SW 1271 (cell line): ENCODE data around the gene MOSPD2.

Source experiments
- DNase-seq, 2 experiments: peaks; one replicate each; lab custom pipeline; 2025; lab: John Stamatoyannopoulos, UW

Gene MOSPD2

GRCh38 chrX:14915596-14915995, 42.4 kb downstream of the MOSPD2 start:
- DNase-seq: no peak

GRCh38 chrX:14916017-14916674, 42.9 kb downstream of the MOSPD2 start:
- DNase-seq: no peak

GRCh38 chrX:14919407-14919806, 46.2 kb downstream of the MOSPD2 start:
- no peak for DNase-seq

- DNase-seq: no peak
Measured at GRCh38 chrX:14920196-14920595, 47.0 kb downstream of the MOSPD2 start.

GRCh38 chrX:14922437-14922836, 49.2 kb downstream of the MOSPD2 start:
- no peak for DNase-seq

DNA sequence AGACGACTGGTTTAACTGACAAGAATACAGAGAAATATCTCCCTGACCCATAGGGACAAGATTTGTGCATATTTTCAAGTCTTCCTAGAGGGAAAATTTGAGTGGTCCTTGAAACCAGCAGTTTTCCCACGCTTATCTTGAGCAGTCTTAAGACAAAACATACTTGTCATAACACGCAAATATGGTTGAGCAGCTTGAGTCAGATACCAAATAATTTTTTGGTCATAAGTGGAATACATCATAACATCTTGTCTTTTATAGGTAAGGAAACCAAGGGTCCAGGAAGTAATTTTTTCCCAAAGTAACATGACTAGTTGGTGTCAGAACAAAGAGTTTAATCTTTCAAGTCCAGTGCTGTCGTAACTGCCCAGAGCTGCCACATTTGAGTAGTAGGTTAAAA, 50.5 kb downstream of the MOSPD2 start:
- no peak for DNase-seq

- DNase-seq: no peak
Measured at GRCh38 chrX:14926471-14926870, 53.2 kb downstream of the MOSPD2 start.

DNA sequence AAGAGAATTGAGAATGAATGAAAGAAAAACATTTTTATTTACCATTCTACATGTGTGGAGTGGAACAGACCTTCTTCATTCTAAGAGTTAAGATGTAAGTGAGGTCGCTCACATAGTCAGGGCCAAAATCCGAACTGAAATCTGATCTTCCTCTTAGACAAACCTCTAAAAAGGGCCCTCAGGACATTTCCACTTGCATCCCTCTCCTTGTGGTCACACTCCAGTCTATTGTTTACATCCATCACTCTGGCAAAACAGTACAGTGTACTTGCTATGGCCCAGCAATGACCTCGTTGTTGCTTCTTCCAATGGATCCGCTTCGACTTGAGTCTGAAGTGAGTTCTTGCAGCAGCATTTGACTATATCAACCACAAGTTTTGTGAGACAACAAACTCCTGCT, 54.2 kb downstream of the MOSPD2 start:
- DNase-seq: no peak

DNA sequence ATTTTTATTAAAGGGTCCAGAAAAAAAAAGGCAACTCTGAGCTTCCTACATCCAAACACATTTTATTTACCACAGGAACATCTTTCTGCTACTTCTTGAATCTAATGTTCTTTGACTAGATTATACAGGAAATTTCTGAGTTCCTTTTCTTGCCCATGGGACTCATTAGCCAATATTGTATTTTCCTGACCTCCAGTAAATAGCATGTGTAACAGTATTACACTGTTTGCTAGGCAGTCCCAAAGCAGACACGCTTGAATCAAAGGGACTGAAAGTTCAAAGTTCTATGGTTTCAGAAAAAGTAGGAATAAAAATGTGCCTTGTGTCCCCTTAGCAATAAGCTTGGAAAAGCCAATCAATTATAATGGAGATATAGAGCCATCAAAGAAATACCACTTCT, 57.4 kb downstream of the MOSPD2 start:
- DNase-seq: no peak

DNA sequence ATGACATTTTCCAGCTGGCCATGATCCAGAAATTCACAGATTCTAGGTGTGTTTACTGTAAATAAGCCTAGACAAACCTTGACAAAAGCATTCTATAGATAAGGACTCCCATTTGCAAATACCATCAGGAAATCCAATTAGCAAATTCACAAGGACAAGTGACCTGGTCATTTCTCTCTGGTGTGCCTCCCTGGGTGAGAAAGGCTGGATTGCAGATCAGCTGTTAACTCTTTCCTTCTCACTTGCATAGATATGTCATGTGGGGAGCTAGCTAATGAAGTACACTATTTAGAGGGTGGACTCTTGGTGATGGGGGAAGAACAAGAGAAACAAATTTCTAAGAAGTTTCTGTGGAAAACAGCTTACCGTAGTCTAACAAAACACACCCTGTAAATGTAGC, 58.9 kb downstream of the MOSPD2 start:
- DNase-seq: no peak

DNA sequence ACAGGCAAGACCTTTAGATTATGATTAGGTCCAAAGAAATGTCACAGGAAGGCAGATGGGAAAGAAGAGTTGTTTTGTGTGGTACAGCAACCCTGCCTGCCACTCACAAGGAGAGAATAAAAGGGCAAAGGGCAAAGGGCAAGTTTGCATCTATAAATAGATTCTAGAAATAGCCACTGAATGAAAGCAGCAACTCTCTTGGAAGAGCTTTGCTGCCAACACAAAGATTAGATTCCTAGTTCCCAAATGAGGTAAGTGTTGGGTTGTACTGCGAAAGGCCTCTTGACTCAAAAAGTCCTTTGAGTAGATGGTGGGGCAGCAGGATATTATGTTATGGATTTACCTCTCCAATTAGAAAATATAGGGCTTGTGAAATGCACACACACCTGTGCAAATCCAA, 61.2 kb downstream of the MOSPD2 start:
- DNase-seq: no peak

DNA sequence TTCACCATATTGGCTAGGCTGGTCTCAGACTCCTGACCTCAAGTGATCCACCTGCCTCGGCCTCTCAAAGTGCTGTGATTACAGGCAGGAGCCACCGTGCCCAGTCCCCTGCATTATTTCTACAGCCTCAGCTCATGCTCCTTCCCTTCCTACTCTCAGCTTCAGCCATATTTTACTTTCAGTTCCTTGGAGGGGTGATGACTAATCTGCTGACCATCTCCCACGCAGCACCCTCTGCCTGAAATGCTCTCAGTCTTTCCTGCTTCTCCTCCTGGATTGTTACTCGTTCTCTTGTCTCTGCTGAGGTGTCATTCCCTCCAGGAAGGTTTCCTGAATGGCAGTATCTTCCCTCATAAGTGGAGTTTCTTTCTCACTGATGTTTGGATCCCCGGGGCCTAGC, 63.3 kb downstream of the MOSPD2 start:
- DNase-seq: peak in 1 of 2 experiments; percentile 22

DNA sequence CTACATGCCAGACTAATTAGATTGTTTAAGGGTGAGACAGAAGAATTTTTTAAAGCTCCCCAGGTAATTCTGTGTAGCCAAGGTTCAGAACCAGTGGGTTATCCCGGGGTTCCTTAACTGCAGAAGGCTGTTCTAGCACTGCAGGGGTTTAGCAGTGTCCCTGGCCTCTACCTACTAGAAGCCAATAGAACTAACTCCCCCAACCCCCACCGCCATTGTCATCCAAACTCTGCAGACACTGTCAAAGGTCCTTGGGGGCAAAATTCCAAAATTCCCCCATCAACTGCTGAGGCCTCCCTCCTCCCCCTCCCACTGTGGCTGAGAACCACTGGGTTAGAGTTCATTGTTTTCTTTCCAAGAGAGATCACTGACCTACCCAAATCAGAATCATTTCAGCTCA, 66.4 kb downstream of the MOSPD2 start:
- no peak for DNase-seq

- no peak for DNase-seq
Measured at GRCh38 chrX:14941301-14941700, 68.1 kb downstream of the MOSPD2 start.

DNA sequence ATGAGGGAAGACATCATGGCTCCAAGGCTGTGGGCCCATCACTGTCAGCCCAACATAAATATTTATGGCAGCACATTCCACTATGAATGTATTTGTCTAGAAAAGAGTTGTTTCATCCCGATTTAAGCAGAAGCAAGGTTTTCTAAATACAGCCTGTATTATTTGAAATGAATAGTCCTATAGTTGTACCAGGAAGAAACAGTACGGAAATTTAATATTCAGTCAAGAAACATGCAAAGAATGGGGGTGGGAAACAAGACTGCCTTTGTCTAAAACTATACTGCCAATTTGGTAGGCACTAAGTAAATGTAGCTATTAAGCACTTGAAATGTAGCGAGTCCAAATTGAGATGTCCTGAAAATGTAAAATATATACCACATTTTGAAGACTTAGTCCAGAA, 69.1 kb downstream of the MOSPD2 start:
- DNase-seq: no peak

DNA sequence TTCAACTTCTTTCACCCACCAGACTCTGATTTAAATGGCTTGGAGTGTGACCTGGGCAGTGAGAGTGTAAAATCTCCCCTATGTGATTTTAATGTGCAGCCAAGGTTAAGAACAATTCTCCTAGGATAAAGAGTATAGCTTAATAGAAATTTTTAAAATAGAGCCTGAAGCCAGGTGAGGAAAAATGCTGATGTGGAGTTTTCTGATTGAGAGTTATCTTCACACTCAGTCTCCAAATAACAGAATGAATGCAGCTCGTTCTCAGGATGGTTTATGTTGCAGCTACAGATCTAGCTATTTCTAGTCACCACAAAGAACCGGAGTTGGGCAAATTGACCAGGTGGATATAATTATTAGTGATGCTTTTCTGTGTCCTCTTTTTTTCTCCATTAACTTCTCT, 70.7 kb downstream of the MOSPD2 start:
- no peak for DNase-seq

- DNase-seq: no peak
Measured at GRCh38 chrX:14946606-14947155, 73.5 kb downstream of the MOSPD2 start.

GRCh38 chrX:14948691-14949090, 75.5 kb downstream of the MOSPD2 start:
- DNase-seq: no peak

GRCh38 chrX:14956813-14957582, 83.8 kb downstream of the MOSPD2 start:
- no peak for DNase-seq

DNA sequence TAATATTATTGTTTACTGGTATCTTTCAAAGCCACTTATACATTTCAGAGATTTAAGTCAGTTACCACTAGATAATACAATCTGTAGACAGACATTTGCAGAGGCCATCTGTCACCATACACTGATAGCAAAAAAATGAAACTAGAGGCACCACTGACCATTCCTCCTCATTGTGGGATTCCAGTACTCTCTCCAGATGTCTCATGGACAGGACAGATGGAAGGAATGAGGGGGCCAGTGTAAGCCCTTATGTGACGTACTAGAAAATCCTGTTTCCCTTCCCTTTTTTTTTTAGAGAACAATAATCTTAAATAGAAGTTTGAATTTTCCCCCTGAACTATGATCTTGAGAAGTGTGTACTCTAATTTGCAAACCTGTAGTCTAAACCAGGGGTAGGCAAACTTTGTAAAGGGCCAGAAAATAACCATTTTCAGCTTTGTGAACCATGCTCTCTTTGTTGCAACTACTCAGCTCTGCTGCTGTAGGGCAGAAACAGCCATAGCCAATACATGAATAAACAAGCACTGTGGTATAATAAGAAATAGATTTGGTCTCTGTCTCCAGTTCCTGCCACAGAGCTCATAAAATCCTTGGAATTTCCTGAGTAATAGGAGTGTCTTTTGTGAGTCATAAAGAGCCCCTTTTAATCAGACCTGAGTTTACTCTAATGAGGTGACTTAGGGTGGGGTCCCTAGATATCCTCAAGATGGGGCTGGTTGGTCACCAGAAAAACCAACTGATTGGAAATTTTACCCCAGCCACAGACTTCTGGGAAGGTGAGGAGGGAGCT, 90.4 kb downstream of the MOSPD2 start:
- DNase-seq: peak in 1 of 2 experiments; percentile 20

DNA sequence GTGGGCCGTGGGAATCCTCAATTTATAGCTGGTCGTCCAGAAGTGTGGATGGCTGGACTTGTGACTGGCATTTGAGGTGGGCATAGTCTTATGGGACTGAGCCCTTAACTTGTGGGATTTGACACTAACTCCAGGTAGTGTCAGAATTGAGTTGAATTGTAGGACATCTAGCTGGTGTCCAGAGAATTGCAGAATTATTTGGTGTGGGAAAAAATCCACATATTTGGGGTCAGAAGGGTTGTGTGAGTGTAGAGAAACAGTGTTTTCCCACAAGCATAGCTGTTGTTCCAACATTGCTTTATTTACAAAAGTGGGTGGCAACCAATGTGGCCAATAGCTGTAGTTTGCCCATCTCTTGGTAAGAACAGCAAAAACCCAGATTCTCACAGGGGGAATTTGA, 91.3 kb downstream of the MOSPD2 start:
- peak in 1 of 2 experiments; percentile 11 for DNase-seq
